ENCODE measurements around the gene CGB7.
"Not testable (repeated sequence)": the region's sequence is repeated elsewhere in the genome, so short reads cannot be mapped to it uniquely, and the experiment has no call there.

CGB7 gene

GRCh38 chr19:49073514-49074378, 16.2 kb upstream of the CGB7 start:
- DNase-seq = no peak

- no peak for DNase-seq
Measured at GRCh38 chr19:49071860-49072547, 14.5 kb upstream of the CGB7 start.

GRCh38 chr19:49070416-49070815, 12.9 kb upstream of the CGB7 start:
- DNase-seq = no peak

GRCh38 chr19:49069026-49069425, 11.5 kb upstream of the CGB7 start:
- no peak for DNase-seq

- no peak for DNase-seq
Measured at GRCh38 chr19:49067554-49067953, 10.0 kb upstream of the CGB7 start.

- DNase-seq = no peak
Measured at GRCh38 chr19:49065905-49066512, 8.5 kb upstream of the CGB7 start.

GRCh38 chr19:49064768-49065611, 7.4 kb upstream of the CGB7 start, which contains the start of gene NTF4:
NTF4 (minus strand) TSS chr19:49064818; CDS start chr19:49061997, 2,821 bp downstream.
- no peak for DNase-seq

- no peak for DNase-seq
Measured at GRCh38 chr19:49064029-49064629, 6.6 kb upstream of the CGB7 start.

GRCh38 chr19:49061445-49061844, 3.9 kb upstream of the CGB7 start:
- no peak for DNase-seq

GRCh38 chr19:49061000-49061399, 3.5 kb upstream of the CGB7 start:
- no peak for DNase-seq

- no peak for DNase-seq
Measured at GRCh38 chr19:49059053-49059452, 1.5 kb upstream of the CGB7 start.

- no peak for DNase-seq
Measured at GRCh38 chr19:49058562-49058961, 1.0 kb upstream of the CGB7 start.

GRCh38 chr19:49056902-49057596, 500 bp downstream of the CGB7 start:
- DNase-seq = not testable (repeated sequence)

GRCh38 chr19:49056101-49056901, 1.2 kb downstream of the CGB7 start:
- no peak for DNase-seq

GRCh38 chr19:49050376-49051033, 7.0 kb downstream of the CGB7 start:
- not testable (repeated sequence) for DNase-seq

- DNase-seq = not testable (repeated sequence)
Measured at GRCh38 chr19:49049834-49050233, 7.7 kb downstream of the CGB7 start.

- DNase-seq = not testable (repeated sequence)
Measured at GRCh38 chr19:49049011-49049410, 8.5 kb downstream of the CGB7 start, which contains the start of gene CGB8. CGB8 (minus strand) TSS chr19:49049111; CDS start chr19:49048739, 372 bp downstream.

- DNase-seq = not testable (repeated sequence)
Measured at GRCh38 chr19:49043548-49043947, 14.0 kb downstream of the CGB7 start, which contains the start of gene CGB5. CGB5 (plus strand) TSS chr19:49043848; CDS start chr19:49044210, 362 bp downstream.

GRCh38 chr19:49042666-49043065, 14.9 kb downstream of the CGB7 start:
- not testable (repeated sequence) for DNase-seq

GRCh38 chr19:49042177-49042576, 15.4 kb downstream of the CGB7 start:
- DNase-seq = no peak
